ENCODE data around the gene HSD11B1L. TPM values are rescaled to one million over a fixed set of nuclear protein-coding genes. Genes with fewer than 3 reads are reported as not detected.
A peak's percentile ranks its signal among the peaks of the same experiment; 100 is the strongest.

The HSD11B1L gene
- total RNA-seq, 4 donors from 2014 or later, result 20.1 to 38.1 (median 24.8) TPM

- DNase-seq (ENCODE audit: low spot score in 2 of 2), result peak; percentile 96 to 100
- intact Hi-C loops (cut with DNase I; ENCODE audit: low total_unique reads), result no loop called here
- TF ChIP-seq CTCF (IDR thresholded peaks at IDR 0.05) (peak in 1 of 3 donors; percentile 95), POLR2A (IDR thresholded peaks at IDR 0.05) (peak in 1 of 2 donors; percentile 50)
- peak within 1 kb of the TSS; percentile 96 for H3K4me3 ChIP-seq (ENCODE audit: low read depth, poor library complexity, severe bottlenecking)
- 1 to 2% methylated on average over 48 to 59 of the region's 73 CpGs for WGBS, 2 donors
Observed at GRCh38 chr19:5690125-5690954, 9.5 kb downstream of the HSD11B1L start, which contains the start of gene RPL36. TSS of gene RPL36 (plus strand) at chr19:5690295. CDS start at chr19:5690508, 213 bp downstream.

- H3K4me3 ChIP-seq (ENCODE audit: low read depth, poor library complexity, severe bottlenecking), result peak overlapping the region; percentile 96
- intact Hi-C loops (cut with DNase I; ENCODE audit: low total_unique reads), result no loop called here
- no peak for TF ChIP-seq POLR2A (IDR thresholded peaks at IDR 0.05)
- no peak for TF ChIP-seq CTCF (IDR thresholded peaks at IDR 0.05)
- DNase-seq (ENCODE audit: low spot score in 2 of 2), result peak in 1 of 2 donors; percentile 93
- 6 to 9% methylated on average over 50 to 53 of the region's 54 CpGs for WGBS, 2 donors
Observed at GRCh38 chr19:5690955-5691821, 10.4 kb downstream of the HSD11B1L start.

GRCh38 chr19:5691822-5692722 is 11.2 kb downstream of the HSD11B1L start:
- TF ChIP-seq POLR2A (IDR thresholded peaks at IDR 0.05), result no peak
- no peak for TF ChIP-seq CTCF (IDR thresholded peaks at IDR 0.05)
- peak in 1 of 2 donors; percentile 85 for DNase-seq (ENCODE audit: low spot score in 2 of 2)
- intact Hi-C loops (cut with DNase I; ENCODE audit: low total_unique reads), result no loop called here
- H3K4me3 ChIP-seq (ENCODE audit: low read depth, poor library complexity, severe bottlenecking), result no peak overlapping the region
- WGBS, 2 donors, result 45 to 52% methylated on average over 33 to 42 of the region's 42 CpGs

GRCh38 chr19:5692723-5693194 is 11.9 kb downstream of the HSD11B1L start:
- WGBS, 2 donors, result 75 to 77% methylated on average over 7 of the region's 7 CpGs
- intact Hi-C loops (cut with DNase I; ENCODE audit: low total_unique reads), result no loop called here
- no peak for DNase-seq (ENCODE audit: low spot score in 2 of 2)
- no peak overlapping the region for H3K4me3 ChIP-seq (ENCODE audit: low read depth, poor library complexity, severe bottlenecking)
- TF ChIP-seq POLR2A (IDR thresholded peaks at IDR 0.05) (no peak), CTCF (IDR thresholded peaks at IDR 0.05) (no peak)
